GM19395 (cell line): ENCODE results near the gene LGALS9C.
"Not testable (repeated sequence)": the region's sequence is repeated elsewhere in the genome, so short reads cannot be mapped to it uniquely, and the experiment has no call there.

ENCODE experiments used
- ATAC-seq: cut with Tn5 transposase; IDR thresholded peaks from one replicate; pipeline ENCODE4 v1.9.1; 2021; ENCODE audit warnings: mild to moderate bottlenecking, moderate library complexity; ENCODE audit not compliant: unreplicated experiment

LGALS9C gene

GRCh38 chr17:18477367-18477766 is 778 bp downstream of the LGALS9C start:
- not testable (repeated sequence) for ATAC-seq

DNA sequence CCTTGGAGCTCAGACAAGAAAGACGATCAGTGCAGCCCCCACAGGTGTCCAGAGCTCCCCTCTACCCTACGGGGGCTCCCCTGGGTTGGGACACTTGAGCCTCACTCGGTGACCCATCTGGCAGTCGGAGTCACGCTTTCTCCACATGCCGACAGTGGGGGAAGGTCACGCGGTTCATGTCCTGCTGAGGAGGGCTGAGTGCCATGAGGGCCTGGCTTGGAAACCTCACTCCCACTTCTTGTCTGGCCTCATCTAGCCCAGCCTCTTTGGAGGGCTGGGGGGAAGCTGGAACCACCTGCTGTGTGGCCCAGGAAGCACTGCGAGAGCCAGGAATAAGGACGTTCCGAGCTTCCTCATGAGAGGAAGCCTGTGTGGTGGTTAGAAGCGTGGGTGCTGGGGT is 1.8 kb downstream of the LGALS9C start:
- not testable (repeated sequence) for ATAC-seq

DNA sequence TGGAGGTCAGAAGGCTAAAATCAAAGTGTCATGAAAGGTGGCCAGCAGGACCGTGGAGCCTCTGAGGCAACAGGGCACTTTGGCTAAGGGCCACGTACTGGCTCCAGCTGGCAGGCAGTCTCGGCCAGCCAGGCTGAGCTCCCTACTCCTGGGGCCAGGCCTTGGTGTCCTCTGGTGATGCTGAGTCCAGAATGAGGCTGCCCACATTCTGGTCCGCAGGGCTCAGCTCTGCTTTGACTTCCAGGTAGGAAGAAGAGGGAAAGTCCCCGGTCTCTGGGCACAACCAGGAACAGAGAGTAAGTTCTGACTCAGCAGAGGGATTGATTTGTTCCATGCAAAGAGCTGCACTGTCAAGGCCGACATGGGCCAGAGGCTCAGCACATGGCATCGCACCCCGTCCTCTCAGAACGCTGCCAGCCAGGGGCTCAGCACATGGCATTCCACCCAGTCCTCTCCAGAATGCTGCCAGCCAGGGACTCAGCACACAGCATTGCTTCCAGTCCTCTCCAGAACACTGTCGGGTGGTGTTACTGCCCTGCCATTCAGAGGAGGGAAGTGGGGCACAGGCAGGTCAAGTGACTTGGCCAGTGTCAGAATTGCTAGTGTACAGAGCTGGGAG is 2.5 kb downstream of the LGALS9C start:
- not testable (repeated sequence) for ATAC-seq

- not testable (repeated sequence) for ATAC-seq
Measured at GRCh38 chr17:18481775-18482174, 5.2 kb downstream of the LGALS9C start.

DNA sequence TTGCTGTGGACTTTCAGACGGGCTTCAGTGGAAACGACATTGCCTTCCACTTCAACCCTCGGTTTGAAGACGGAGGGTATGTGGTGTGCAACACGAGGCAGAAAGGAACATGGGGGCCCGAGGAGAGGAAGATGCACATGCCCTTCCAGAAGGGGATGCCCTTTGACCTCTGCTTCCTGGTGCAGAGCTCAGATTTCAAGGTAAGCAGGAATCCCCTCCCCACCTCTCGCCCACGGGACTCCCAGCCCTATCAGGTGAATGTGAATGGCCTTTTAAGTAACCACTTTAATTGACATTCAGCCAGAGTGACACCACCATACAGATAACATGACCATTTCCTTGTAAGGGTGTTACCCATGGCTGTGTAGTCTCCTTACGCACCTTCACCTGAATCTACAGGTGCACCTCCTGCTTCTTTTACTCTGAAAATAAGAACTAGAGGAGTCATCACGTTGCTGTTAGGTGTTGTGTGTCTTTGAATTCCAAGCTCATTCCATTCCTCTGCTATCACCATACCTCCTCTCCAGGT is 9.4 kb downstream of the LGALS9C start:
- not testable (repeated sequence) for ATAC-seq

DNA sequence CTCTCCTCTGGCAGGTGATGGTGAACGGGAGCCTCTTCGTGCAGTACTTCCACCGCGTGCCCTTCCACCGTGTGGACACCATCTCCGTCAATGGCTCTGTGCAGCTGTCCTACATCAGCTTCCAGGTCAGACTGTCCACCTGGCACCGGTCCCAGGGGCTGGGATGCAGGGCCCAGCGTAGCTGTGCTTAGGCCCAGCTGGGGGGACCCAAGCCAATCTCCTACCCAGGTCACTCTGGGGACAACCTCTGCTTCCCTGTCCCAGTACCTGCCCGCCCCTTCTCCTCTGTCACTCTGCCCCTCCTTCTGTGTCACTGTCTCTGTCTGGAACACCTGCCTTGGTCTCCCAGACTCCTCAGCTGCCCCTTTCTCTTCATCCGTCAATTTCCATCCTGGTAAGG is 11.0 kb downstream of the LGALS9C start:
- not testable (repeated sequence) for ATAC-seq

GRCh38 chr17:18488622-18489021 is 12.0 kb downstream of the LGALS9C start:
- ATAC-seq = not testable (repeated sequence)

- not testable (repeated sequence) for ATAC-seq
Measured at GRCh38 chr17:18490016-18490415, 13.4 kb downstream of the LGALS9C start.

DNA sequence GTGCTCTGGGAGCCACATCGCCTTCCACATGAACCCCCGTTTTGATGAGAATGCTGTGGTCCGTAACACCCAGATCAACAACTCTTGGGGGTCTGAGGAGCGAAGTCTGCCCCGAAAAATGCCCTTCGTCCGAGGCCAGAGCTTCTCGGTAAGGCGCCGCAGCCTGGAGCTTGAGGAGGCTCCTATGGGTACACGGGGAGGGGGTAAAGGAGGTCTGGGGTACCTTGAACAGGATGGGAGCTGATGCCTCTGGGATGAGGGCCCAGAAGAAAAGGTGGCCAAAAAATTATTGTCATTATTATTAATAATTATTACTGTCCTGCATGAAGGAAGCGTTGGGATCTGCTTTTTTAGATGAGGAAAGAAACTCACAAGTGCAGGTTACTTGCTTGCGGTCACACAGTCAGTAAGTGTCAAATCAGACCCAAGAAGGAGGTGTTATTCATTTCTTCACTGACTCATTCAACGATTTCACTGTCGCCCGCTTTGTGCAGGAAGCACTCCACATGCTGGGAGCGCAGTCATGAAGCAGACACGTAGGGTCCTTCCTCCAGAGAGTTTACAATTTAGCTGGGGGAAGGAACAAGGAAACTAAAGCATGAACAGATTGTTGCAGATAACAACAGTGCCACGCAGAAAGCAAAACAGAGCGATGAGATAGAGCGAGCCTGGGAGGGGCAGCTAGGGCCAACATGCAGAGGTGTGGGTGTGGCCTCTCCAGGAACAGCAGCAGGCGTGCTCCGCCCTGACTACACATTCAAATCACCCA is 16.3 kb downstream of the LGALS9C start:
- ATAC-seq = peak; percentile 70

GRCh38 chr17:18494250-18494768 is 17.7 kb downstream of the LGALS9C start:
- ATAC-seq = not testable (repeated sequence)

- ATAC-seq = not testable (repeated sequence)
Measured at GRCh38 chr17:18497044-18497443, 20.5 kb downstream of the LGALS9C start.

GRCh38 chr17:18499100-18499499 is 22.5 kb downstream of the LGALS9C start:
- ATAC-seq = not testable (repeated sequence)

DNA sequence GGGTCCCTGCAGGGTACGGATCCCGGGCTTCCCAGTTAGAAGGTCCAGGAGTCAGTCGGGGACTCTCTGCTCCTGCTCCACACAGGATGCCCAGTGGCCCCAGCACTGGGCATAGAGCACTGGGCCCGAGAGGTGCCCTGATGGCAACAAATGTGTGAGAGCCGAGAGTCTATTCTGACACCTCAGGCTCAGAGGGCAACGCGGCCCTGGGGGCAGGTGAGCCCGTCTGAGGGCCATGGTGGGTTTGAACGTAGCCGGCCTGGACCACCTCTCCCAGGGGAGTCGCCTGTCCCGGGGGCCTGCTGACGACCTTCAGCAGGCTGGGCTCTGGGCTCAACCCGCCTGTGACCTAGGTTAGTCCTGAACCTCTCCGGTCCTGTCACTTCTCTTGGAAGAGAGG is 23.2 kb downstream of the LGALS9C start:
- not testable (repeated sequence) for ATAC-seq

DNA sequence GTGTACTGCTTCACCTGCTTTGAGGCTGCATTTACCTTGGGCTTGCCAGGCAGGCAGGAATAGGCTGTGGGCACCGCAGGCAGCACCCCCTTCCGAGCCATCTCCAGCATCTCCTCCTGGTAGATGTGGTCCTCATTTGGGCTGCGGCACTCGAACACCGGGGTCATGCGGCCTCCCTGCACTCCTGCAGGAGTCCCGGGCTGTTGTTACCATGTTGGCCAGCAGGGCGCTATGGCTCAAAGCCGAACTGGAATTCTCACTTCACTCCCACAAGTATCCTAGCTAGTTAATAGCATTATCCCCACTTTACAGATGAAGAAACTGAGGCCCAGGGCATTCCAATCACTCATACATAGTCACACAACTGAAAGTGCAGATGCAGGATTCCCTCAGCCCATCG is 23.7 kb downstream of the LGALS9C start:
- ATAC-seq = not testable (repeated sequence)

DNA sequence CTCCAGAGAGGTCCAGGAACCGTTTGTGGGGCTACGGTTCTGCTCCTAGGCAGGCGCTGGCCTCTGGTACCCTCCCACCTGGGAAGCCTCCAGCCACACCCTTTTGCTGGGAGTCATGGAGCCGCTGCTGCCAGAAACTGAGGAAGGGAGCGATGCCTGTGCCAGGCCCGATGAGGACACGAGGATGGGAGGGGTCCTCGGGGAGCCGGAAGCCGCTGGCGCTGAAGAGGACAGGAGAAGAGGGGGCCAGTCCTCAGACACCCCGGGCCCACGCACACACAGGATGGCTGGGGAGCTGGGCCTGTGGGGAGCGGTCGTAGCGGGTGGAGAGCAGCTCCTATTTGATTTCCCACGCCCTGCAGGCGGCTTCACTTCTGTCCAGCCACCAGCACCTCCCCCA is 24.2 kb downstream of the LGALS9C start:
- ATAC-seq = not testable (repeated sequence)

GRCh38 chr17:18503221-18503620 is 26.6 kb downstream of the LGALS9C start:
- ATAC-seq = not testable (repeated sequence)

- ATAC-seq = not testable (repeated sequence)
Measured at GRCh38 chr17:18507729-18508128, 31.1 kb downstream of the LGALS9C start.

- ATAC-seq = not testable (repeated sequence)
Measured at GRCh38 chr17:18508667-18509066, 32.1 kb downstream of the LGALS9C start.

GRCh38 chr17:18521100-18521499 is 44.5 kb downstream of the LGALS9C start:
- ATAC-seq = not testable (repeated sequence)

GRCh38 chr17:18525015-18525414 is 48.4 kb downstream of the LGALS9C start:
- not testable (repeated sequence) for ATAC-seq

DNA sequence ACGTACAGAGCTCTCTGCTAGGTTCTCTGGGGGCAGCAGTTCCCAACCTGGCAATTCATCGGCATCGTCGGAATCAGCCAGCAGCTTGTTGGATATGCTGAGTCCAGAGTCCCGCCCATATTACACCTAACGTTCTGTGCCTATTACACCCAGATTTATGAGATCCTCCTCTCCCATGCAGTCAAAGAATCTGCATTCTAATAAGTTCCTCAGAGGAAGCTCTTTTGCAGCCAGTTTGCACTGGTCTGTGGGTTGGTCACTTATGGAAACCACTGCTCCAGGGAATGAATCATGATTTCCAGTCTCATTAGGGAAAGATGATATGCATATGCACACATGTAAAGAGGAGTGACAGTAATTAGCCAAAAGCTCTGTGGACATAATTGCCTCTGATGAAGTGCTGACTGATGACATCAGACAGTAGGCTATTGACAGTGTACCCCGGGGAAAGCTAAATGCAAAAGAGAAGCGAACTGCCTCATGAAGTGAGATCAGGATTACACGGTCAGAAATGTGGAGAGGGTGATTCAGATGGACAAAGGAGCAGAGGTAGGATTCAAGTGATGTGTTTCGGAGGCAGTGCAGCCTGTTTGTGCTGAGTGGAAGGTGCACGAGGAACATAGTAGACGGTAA is 49.7 kb downstream of the LGALS9C start:
- ATAC-seq = not testable (repeated sequence)
